Measurements from ENCODE around the gene KIF13A. TPM values are rescaled to one million over a fixed set of nuclear protein-coding genes. Genes with fewer than 3 reads are reported as not detected.

KIF13A gene
- total and polyA plus RNA-seq, 2 donors from 2014 or later, result 12.6 to 35.9 TPM

GRCh38 chr6:17728551-17729222, 258.7 kb downstream of the KIF13A start:
- Histone ChIP-seq H3K27me3 (ENCODE audit: control insufficient read depth, insufficient read depth, low read length) (no peaks in the 10 kb centered on the region), H3K4me3 (ENCODE audit: low read length in 3 of 3) (no peak overlapping the region), H3K9me3 (ENCODE audit: control insufficient read depth in 2 of 3, insufficient read depth in 1 of 3, low read length in 3 of 3) (no peaks in the 10 kb centered on the region), H3K27ac (ENCODE audit: low read depth in 2 of 2, low read length in 2 of 2) (no peak overlapping the region), H3K9ac (ENCODE audit: low read length in 3 of 3) (no peak overlapping the region), H3K4me1 (ENCODE audit: control insufficient read depth in 2 of 3, insufficient read depth in 2 of 3, low read depth in 1 of 3, low read length in 3 of 3) (no peaks in the 10 kb centered on the region), H3K36me3 (ENCODE audit: control insufficient read depth in 2 of 3, insufficient read depth in 3 of 3, low read length in 3 of 3) (no peaks in the 10 kb centered on the region)
- DNase-seq, result no peak
- TF ChIP-seq CTCF (IDR thresholded peaks at IDR 0.05; ENCODE audit: borderline replicate concordance, extremely low read depth, insufficient read depth), result no peak
- FAIRE-seq, result no peak
- intact Hi-C loops (cut with DNase I), result no loop called here

GRCh38 chr6:17725083-17725482, 262.4 kb downstream of the KIF13A start:
- Histone ChIP-seq H3K4me3 (ENCODE audit: low read length in 3 of 3) (no peak overlapping the region), H3K9ac (ENCODE audit: low read length in 3 of 3) (no peak overlapping the region), H3K9me3 (ENCODE audit: control insufficient read depth in 2 of 3, insufficient read depth in 1 of 3, low read length in 3 of 3) (no peaks in the 10 kb centered on the region), H3K4me1 (ENCODE audit: control insufficient read depth in 2 of 3, insufficient read depth in 2 of 3, low read depth in 1 of 3, low read length in 3 of 3) (no peaks in the 10 kb centered on the region), H3K36me3 (ENCODE audit: control insufficient read depth in 2 of 3, insufficient read depth in 3 of 3, low read length in 3 of 3) (no peaks in the 10 kb centered on the region), H3K27me3 (ENCODE audit: control insufficient read depth, insufficient read depth, low read length) (no peaks in the 10 kb centered on the region), H3K27ac (ENCODE audit: low read depth in 2 of 2, low read length in 2 of 2) (no peak overlapping the region)
- FAIRE-seq, result no peak
- peak; percentile 78 to 93 (median 85) for DNase-seq
- TF ChIP-seq CTCF (IDR thresholded peaks at IDR 0.05; ENCODE audit: borderline replicate concordance, extremely low read depth, insufficient read depth), result no peak
- intact Hi-C loops (cut with DNase I), result no loop called here

DNA sequence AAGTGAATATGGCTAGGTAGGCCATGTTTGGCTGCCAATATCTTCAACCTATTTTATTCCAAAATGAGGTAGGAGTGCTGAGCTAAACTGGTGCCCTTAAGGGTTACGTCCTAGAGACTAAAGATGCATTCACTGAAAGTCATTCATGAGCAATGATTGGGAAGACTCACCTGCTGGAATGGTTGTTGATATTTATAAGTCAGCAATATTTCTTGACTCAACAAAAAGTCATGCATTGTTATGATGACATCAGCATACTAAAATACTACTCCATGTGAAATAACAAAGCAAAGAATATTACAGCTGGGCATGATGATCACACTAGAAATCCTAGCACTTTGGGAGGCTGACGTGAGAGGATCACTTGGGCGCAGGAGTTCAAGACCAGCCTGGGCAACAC, 263.1 kb downstream of the KIF13A start:
- Histone ChIP-seq H3K4me3 (ENCODE audit: low read length in 3 of 3) (no peak overlapping the region), H3K9ac (ENCODE audit: low read length in 3 of 3) (no peak overlapping the region), H3K27me3 (ENCODE audit: control insufficient read depth, insufficient read depth, low read length) (no peaks in the 10 kb centered on the region), H3K4me1 (ENCODE audit: control insufficient read depth in 2 of 3, insufficient read depth in 2 of 3, low read depth in 1 of 3, low read length in 3 of 3) (no peaks in the 10 kb centered on the region), H3K36me3 (ENCODE audit: control insufficient read depth in 2 of 3, insufficient read depth in 3 of 3, low read length in 3 of 3) (no peaks in the 10 kb centered on the region), H3K27ac (ENCODE audit: low read depth in 2 of 2, low read length in 2 of 2) (no peak overlapping the region), H3K9me3 (ENCODE audit: control insufficient read depth in 2 of 3, insufficient read depth in 1 of 3, low read length in 3 of 3) (no peaks in the 10 kb centered on the region)
- FAIRE-seq (no peak), DNase-seq (no peak)
- intact Hi-C loops (cut with DNase I), result no loop called here
- no peak for TF ChIP-seq CTCF (IDR thresholded peaks at IDR 0.05; ENCODE audit: borderline replicate concordance, extremely low read depth, insufficient read depth)

DNA sequence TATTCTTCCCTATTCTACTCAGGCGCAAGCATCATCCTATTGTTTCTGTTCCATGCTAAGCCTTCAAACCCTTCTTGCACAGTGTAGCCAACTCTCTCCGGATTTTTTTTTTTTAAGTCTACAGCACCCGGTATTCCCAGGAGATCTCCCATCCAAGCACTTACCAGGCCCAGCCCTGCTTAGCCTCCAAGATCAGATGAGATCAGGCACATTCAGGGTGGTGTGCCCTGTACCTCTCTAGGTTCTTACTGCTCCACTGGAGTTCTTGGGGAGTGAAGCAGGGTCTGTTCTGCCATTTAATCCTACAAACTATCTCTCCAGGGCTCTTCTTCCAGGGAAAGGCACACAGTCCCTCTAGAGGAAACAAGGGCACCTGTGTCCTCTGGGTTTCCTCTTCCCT, 265.8 kb downstream of the KIF13A start:
- Histone ChIP-seq H3K9me3 (ENCODE audit: control insufficient read depth in 2 of 3, insufficient read depth in 1 of 3, low read length in 3 of 3) (no peaks in the 10 kb centered on the region), H3K9ac (ENCODE audit: low read length in 3 of 3) (no peak overlapping the region), H3K36me3 (ENCODE audit: control insufficient read depth in 2 of 3, insufficient read depth in 3 of 3, low read length in 3 of 3) (no peaks in the 10 kb centered on the region), H3K27me3 (ENCODE audit: control insufficient read depth, insufficient read depth, low read length) (no peaks in the 10 kb centered on the region), H3K4me1 (ENCODE audit: control insufficient read depth in 2 of 3, insufficient read depth in 2 of 3, low read depth in 1 of 3, low read length in 3 of 3) (no peaks in the 10 kb centered on the region), H3K4me3 (ENCODE audit: low read length in 3 of 3) (no peak overlapping the region), H3K27ac (ENCODE audit: low read depth in 2 of 2, low read length in 2 of 2) (no peak overlapping the region)
- no peak for FAIRE-seq
- intact Hi-C loops (cut with DNase I), result no loop called here
- no peak for DNase-seq
- TF ChIP-seq CTCF (IDR thresholded peaks at IDR 0.05; ENCODE audit: borderline replicate concordance, extremely low read depth, insufficient read depth), result no peak

Data from kidney (tissue), 14 donors.